SK-N-SH (cell line): ENCODE data around the gene LSM10.

ENCODE experiments used
- EP300 ChIP-seq, 2 experiments: IDR thresholded peaks; 2 replicates each; pipeline versions ENCODE4 v1.4.0 to v1.6.1; 2012; ENCODE audit warnings: borderline replicate concordance in 1 of 2, low read depth in 1 of 2, low read length in 1 of 2
- FOSL2 ChIP-seq: IDR thresholded peaks from 2 replicates; pipeline ENCODE4 v1.4.0; 2012; ENCODE audit warnings: low read depth, mild to moderate bottlenecking, moderate library complexity, borderline replicate concordance
- GABPA ChIP-seq: IDR thresholded peaks from 2 replicates; pipeline ENCODE4 v1.4.0; 2012; ENCODE audit warnings: low read depth, mild to moderate bottlenecking
- JUND ChIP-seq: IDR thresholded peaks from 2 replicates; pipeline ENCODE4 v1.4.0; 2012
- POLR2AphosphoS5 ChIP-seq: IDR thresholded peaks from 2 replicates; pipeline ENCODE4 v1.6.1; 2012; ENCODE audit warnings: low read depth, low read length
- RAD21 ChIP-seq: IDR thresholded peaks from 2 replicates; pipeline ENCODE4 v1.6.1; 2012; ENCODE audit warnings: mild to moderate bottlenecking, low read length
- REST ChIP-seq: IDR thresholded peaks from 2 replicates; pipeline ENCODE4 v1.6.1; 2012; ENCODE audit warnings: mild to moderate bottlenecking, low read depth, low read length, moderate library complexity
- RFX5 ChIP-seq: IDR thresholded peaks from 2 replicates; pipeline ENCODE4 v1.6.1; 2012; ENCODE audit warnings: mild to moderate bottlenecking, improper control_type of control experiment, low read length
- TEAD4 ChIP-seq: IDR thresholded peaks from 2 replicates; pipeline ENCODE4 v1.4.0; 2012; ENCODE audit warnings: mild to moderate bottlenecking, borderline replicate concordance; ENCODE audit not compliant: insufficient read depth
- USF2 ChIP-seq: fragments of 150-350 bp; IDR thresholded peaks from 2 replicates; pipeline ENCODE4 v1.6.1; 2017; ENCODE audit warnings: antibody characterized with exemption, low read length, low read depth, borderline replicate concordance
- YY1 ChIP-seq: IDR thresholded peaks from 2 replicates; pipeline ENCODE4 v1.4.0; 2012; ENCODE audit warnings: low read depth, mild to moderate bottlenecking
- TF ChIP-seq, protein P1 (sequence below): fragments of 200-600 bp; sonication (generic); IDR thresholded peaks from 2 replicates; pipeline ENCODE4 v1.6.1; 2017; ENCODE audit warnings: antibody characterized with exemption, mild to moderate bottlenecking, moderate library complexity

DNA sequence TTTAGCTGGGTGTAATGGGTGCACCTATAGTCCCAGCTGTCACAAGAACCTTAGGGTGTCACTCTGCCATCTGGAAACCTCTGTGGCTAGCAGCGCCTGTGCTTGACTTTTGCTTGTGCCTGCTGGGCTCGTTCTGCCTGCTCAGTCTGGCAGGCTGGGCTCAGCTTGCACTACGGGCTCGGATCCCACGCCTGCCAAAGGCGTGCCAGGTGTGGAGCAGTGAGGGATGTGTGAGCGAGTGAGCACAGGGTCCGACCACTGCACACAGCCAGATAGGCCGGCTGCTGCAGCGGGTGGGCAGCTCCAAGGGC lies 2.8 kb upstream of the LSM10 start:
- TF ChIP-seq, protein P1, sequence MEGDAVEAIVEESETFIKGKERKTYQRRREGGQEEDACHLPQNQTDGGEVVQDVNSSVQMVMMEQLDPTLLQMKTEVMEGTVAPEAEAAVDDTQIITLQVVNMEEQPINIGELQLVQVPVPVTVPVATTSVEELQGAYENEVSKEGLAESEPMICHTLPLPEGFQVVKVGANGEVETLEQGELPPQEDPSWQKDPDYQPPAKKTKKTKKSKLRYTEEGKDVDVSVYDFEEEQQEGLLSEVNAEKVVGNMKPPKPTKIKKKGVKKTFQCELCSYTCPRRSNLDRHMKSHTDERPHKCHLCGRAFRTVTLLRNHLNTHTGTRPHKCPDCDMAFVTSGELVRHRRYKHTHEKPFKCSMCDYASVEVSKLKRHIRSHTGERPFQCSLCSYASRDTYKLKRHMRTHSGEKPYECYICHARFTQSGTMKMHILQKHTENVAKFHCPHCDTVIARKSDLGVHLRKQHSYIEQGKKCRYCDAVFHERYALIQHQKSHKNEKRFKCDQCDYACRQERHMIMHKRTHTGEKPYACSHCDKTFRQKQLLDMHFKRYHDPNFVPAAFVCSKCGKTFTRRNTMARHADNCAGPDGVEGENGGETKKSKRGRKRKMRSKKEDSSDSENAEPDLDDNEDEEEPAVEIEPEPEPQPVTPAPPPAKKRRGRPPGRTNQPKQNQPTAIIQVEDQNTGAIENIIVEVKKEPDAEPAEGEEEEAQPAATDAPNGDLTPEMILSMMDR: no peak
- TF ChIP-seq RFX5 (no peak), YY1 (no peak), TEAD4 (no peak), REST (no peak), JUND (no peak), GABPA (no peak), RAD21 (no peak), USF2 (no peak), EP300 (IDR thresholded peaks at IDR 0.05; ENCODE audit: borderline replicate concordance in 1 of 2, low read depth in 1 of 2, low read length in 1 of 2) (no peak), FOSL2 (no peak), POLR2AphosphoS5 (no peak)
